ENCODE measurements around the gene FAM83D. TPM values are rescaled to one million over a fixed set of nuclear protein-coding genes. Genes with fewer than 3 reads are reported as not detected.

FAM83D gene
- total RNA-seq, 1 experiment from 2014 or later: 48.1 TPM

- Histone ChIP-seq H3K23me2 (ENCODE audit: insufficient read length, low read depth, low read length, poor library complexity, severe bottlenecking) (no peaks in the 10 kb centered on the region), H2BK120ac (ENCODE audit: low read depth, low read length, poor library complexity, severe bottlenecking) (no peak overlapping the region), H2AFZ (ENCODE audit: low read length) (no peak overlapping the region), H3K18ac (ENCODE audit: insufficient read length, low read depth, low read length) (no peak overlapping the region), H2AK5ac (ENCODE audit: insufficient read length, low read length) (no peak overlapping the region), H3K79me1 (ENCODE audit: insufficient read depth, low read depth, low read length, poor library complexity, severe bottlenecking) (peaks cover 5% of the 10 kb centered on the region), H2BK5ac (ENCODE audit: insufficient read length, low read length) (no peak overlapping the region), H3K27ac (ENCODE audit: insufficient read length, low read depth, low read length) (no peak overlapping the region), H3K27me3 (ENCODE audit: insufficient read depth, low read length) (no peaks in the 10 kb centered on the region), H3K79me2 (ENCODE audit: insufficient read depth, low read length) (no peaks in the 10 kb centered on the region), H2BK12ac (ENCODE audit: insufficient read length, low read depth, low read length) (no peak overlapping the region), H2BK15ac (ENCODE audit: low read depth, low read length) (no peak overlapping the region), H3K56ac (ENCODE audit: insufficient read length, low read depth, low read length) (no peak overlapping the region), H3K14ac (ENCODE audit: insufficient read depth, low read length) (no peak overlapping the region), H3T11ph (ENCODE audit: low read length) (no peak overlapping the region), H4K8ac (replicated peaks; ENCODE audit: insufficient read length, low read depth, low read length) (no peak overlapping the region), H3K4ac (ENCODE audit: low read depth, low read length) (no peak overlapping the region), H3K4me2 (ENCODE audit: insufficient read depth, insufficient read length, low read length) (no peak overlapping the region), H2BK20ac (ENCODE audit: low read depth, low read length, poor library complexity, severe bottlenecking) (no peak overlapping the region), H3K23ac (ENCODE audit: insufficient read length, low read depth, low read length) (no peak overlapping the region), H3K9me3 (ENCODE audit: control insufficient read depth, low read depth, low read length) (no peaks in the 10 kb centered on the region), H3K4me1 (ENCODE audit: insufficient read depth, low read length) (no peaks in the 10 kb centered on the region), H4K5ac (ENCODE audit: insufficient read length, low read depth, low read length) (no peak overlapping the region), H4K91ac (ENCODE audit: insufficient read length, low read depth, low read length) (no peak overlapping the region), H3K9ac (ENCODE audit: extremely low read depth, insufficient read length, low read length) (no peak overlapping the region), H4K20me1 (ENCODE audit: control insufficient read depth, insufficient read depth, insufficient read length) (no peaks in the 10 kb centered on the region)
- Mint-ChIP-seq H3K27me3 (ENCODE audit: low read depth) (no peaks in the 10 kb centered on the region), H3K4me3 (no peak overlapping the region), H3K4me1 (peaks cover 4 to 9% of the 10 kb centered on the region in 2 experiments; a peak in 3 of 4 replicates), H3K9me3 (no peaks in the 10 kb centered on the region; a peak in 1 of 5 replicates), H3K36me3 (ENCODE audit: insufficient read depth in 1 of 3, low read depth in 3 of 3) (peaks cover 61 to 81% (median 79%) of the 10 kb centered on the region in 3 experiments), H3K27ac (no peak overlapping the region)
- no peak for DNase-seq
- TF ChIP-seq CTCF (conservative IDR thresholded peaks at IDR 0.05): no peak
- WGBS (ENCODE audit: extremely low coverage, insufficient read length, low lambda C conversion rate): no CpG with 5 or more reads among the region's 9 CpGs
Measured at GRCh38 chr20:38951611-38952010, 25.4 kb downstream of the FAM83D start.
